B cell (primary cell): ENCODE measurements around the gene WDR4.

ENCODE experiments used
- CTCF ChIP-seq: fragments of 200-600 bp; IDR thresholded peaks from one replicate; pipeline ENCODE4 v1.8.0; 2022; ENCODE audit warnings: antibody characterized with exemption, mild to moderate bottlenecking
- EZH2 ChIP-seq: IDR thresholded peaks from 2 replicates; pipeline ENCODE4 v1.6.1; 2012; ENCODE audit warnings: borderline replicate concordance, low read depth, mild to moderate bottlenecking, moderate library complexity, low read length; ENCODE audit not compliant: insufficient read depth, poor library complexity, severe bottlenecking

- TF ChIP-seq EZH2: no peak
- TF ChIP-seq CTCF: no peak
These were observed 11.1 kb downstream of the WDR4 start for GRCh38 chr21:42868196-42868595.
